Cardiac fibroblast (primary cell): ENCODE measurements around the gene CELF4.
A peak's percentile ranks its signal among the peaks of the same experiment; 100 is the strongest.

Experiments
- DNase-seq, 2 donors: peaks; one replicate each; pipeline versions ENCODE4 v3.0.0 to v3.0.0-alpha.2; 2010; ENCODE audit warnings: low read depth in 2 of 2
- H3K4me3 ChIP-seq, 2 donors: replicated peaks in 1 of 2; 1 replicate in 1 of 2; 2 replicates in 1 of 2; pipeline ENCODE4 v1.5.1; 2011; ENCODE audit warnings: low read depth in 2 of 2, low read length in 2 of 2, mild to moderate bottlenecking in 2 of 2, moderate library complexity in 1 of 2
- TF ChIP-seq, protein P1 (sequence below): IDR thresholded peaks from one replicate; pipeline ENCODE4 v1.5.1; 2011; ENCODE audit warnings: low read depth, mild to moderate bottlenecking, low read length, inconsistent platforms

CELF4 gene

DNA sequence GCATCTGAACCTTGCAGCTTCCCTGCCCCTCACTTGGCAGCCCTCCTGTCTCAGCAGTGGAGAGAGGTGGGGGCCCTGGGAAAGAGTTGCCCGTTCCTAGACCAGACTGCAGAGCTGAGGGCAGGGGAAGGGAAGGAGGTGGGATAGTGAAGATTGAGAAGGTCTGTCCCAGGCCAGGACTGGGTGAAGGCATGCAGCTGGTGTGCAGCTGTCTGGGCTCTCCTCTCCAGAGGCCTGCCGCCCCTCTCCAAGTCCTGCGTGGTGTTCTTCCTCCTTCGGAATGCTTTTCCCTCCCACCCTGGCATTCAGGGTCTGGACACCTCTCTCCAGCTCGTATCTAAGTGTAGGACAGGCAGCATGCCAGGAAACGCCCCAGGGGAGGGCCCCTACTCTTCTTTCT, 323.5 kb downstream of the CELF4 start:
- DNase-seq, result no peak
- no peak overlapping the region for H3K4me3 ChIP-seq
- TF ChIP-seq, protein P1, sequence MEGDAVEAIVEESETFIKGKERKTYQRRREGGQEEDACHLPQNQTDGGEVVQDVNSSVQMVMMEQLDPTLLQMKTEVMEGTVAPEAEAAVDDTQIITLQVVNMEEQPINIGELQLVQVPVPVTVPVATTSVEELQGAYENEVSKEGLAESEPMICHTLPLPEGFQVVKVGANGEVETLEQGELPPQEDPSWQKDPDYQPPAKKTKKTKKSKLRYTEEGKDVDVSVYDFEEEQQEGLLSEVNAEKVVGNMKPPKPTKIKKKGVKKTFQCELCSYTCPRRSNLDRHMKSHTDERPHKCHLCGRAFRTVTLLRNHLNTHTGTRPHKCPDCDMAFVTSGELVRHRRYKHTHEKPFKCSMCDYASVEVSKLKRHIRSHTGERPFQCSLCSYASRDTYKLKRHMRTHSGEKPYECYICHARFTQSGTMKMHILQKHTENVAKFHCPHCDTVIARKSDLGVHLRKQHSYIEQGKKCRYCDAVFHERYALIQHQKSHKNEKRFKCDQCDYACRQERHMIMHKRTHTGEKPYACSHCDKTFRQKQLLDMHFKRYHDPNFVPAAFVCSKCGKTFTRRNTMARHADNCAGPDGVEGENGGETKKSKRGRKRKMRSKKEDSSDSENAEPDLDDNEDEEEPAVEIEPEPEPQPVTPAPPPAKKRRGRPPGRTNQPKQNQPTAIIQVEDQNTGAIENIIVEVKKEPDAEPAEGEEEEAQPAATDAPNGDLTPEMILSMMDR, result no peak

DNA sequence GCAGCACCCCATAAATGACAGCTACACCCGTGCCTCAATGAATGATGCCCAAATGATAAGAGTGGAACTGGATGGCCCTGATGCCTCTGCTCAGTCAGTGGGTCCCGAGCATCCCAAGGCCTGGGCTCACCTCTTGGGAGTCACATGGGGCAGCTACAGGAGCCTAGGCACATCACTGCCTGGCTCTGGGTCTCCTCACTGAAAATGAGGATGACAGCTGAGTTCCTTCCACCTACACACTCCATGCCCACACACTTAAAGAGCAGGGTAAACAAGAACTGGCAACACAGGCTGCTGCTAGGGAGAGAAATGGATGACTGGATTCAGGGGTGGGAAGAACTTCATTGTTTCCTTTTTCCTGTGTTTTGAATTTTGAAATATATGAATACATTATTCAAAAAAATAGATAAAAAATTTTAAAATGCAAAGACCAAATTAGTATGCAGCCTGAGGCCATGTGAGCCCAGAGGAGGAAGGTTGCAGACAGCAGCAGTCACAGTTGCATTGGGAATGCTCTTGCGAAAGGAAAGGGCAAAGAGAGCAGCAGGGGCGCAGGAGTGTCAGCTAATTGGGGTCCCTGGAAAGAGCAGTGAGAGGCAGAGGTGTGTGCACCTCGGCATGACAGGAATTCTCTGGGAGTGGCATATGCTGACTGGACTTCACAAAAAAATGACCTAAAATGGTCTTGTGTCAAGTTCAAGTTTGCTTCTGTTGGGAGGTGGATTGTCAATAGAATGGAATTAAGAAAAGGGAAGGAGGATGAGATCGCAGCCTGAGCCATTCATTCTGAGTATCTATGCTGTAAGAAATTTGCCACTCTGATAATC, 327.1 kb downstream of the CELF4 start:
- no peak overlapping the region for H3K4me3 ChIP-seq
- DNase-seq, result no peak
- TF ChIP-seq, protein P1, result no peak

DNA sequence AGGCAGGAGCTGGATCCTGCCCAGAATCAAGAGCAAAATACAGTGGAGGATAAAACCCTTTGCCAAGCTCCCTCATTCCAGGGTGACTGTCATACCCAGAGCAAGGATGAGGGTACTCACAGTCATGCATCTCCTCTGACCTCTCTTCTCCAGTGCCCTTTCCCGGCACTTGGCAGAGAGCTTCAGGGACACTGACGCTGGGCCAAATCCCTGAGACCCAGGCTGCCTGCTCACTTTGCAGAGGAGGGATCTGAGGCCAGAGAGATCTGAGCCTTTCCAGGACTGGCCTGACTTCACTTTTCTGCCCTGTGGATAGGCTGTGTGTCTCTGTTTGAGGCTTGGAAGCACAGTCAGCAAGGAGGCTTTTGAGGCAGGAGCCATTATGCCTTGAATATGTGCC, 330.0 kb downstream of the CELF4 start:
- no peak for DNase-seq
- H3K4me3 ChIP-seq, result no peak overlapping the region
- TF ChIP-seq, protein P1, result no peak

DNA sequence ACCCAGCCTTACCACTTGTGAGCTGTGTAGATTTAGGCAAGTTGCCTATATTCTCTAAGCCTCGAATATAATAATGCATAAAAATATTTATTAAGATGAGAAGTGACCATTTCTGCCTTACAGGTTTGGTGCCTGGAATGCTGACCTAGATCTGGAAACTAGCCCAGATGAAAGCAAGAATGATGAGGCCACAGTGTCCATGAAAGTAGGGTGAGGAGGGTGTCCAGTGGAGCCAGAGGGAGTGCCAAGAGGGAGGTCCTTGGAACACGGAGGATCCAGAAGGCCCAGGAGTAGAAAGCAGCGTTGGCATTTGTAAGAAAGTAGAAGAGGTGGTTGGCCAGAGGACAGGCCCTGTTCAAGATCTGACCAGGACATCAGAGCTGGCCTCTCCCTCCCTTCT, 334.3 kb downstream of the CELF4 start:
- no peak for DNase-seq
- H3K4me3 ChIP-seq, result no peak overlapping the region
- TF ChIP-seq, protein P1, result no peak

DNA sequence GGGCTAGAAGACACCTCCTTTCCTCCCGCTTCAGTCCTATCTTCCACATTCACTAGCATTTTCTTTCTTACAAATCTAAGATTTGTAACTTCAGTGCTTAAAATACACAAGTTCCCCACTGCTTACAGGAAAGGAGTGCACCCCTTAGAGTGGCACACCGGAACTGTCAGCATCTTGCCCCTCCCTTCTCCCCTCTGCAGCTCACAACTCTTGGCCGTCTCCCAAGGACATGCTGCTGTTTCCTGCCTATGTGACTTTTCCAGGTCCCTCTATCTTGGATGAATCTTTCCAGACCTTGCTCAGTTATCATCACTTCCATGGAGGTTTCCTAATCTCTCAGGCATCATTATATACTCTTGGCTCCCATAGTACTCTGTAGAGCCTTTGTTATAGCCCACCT, 334.8 kb downstream of the CELF4 start:
- TF ChIP-seq, protein P1, result no peak
- DNase-seq, result peak in 1 of 2 donors; percentile 14
- no peak overlapping the region for H3K4me3 ChIP-seq

DNA sequence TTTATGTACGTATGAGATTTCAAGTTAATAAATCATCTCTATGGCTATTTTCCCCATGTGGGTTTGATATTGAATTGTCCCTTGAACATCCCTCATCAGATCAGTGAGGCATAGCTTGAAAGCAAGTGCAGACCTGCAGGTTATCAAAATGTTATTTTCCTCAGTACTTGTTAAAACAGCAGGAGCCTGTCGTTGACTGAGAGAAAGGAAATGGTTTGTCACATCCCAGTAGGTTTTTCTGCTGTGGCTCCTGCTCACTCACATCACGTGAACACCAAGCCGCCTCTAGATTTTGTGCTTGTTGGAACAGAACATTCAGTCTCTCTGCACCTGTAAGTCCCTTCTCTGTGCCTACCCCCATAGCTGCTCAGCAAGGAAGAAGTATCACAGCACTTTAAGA, 340.3 kb downstream of the CELF4 start:
- DNase-seq, result no peak
- H3K4me3 ChIP-seq, result no peak overlapping the region
- TF ChIP-seq, protein P1, result no peak

DNA sequence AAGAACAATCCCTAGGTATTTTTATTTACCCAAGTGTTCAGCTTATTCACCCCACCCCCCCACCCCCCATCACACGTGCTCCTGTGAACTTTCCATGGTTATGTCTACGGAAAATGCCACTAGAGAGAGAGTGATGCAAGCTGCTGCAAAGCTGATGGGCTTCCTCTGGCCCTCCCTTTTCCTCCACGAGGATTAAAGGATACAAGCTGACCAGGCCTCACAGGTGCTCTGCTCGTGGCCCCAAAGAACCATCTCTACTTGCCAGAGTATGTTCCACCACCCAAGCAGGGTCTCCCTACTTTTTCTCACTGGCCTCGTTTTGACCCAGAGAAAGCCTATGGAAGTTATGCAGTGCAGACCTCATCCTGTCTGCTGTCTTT, 342.6 kb downstream of the CELF4 start:
- no peak for DNase-seq
- H3K4me3 ChIP-seq, result no peak overlapping the region
- TF ChIP-seq, protein P1, result no peak
